WI38 (cell line): Measurements from ENCODE around the gene NTN5.

Experiments used
- H3K4me3 ChIP-seq: 2 replicates; pipeline ENCODE4 v1.5.1; 2011; ENCODE audit warnings: low read depth, mild to moderate bottlenecking, control low read depth, low read length
- TF ChIP-seq, protein P1 (sequence below): IDR thresholded peaks from 2 replicates; pipeline ENCODE4 v1.5.1; 2012; ENCODE audit warnings: low read depth, mild to moderate bottlenecking, control low read depth, low read length

Gene NTN5

DNA sequence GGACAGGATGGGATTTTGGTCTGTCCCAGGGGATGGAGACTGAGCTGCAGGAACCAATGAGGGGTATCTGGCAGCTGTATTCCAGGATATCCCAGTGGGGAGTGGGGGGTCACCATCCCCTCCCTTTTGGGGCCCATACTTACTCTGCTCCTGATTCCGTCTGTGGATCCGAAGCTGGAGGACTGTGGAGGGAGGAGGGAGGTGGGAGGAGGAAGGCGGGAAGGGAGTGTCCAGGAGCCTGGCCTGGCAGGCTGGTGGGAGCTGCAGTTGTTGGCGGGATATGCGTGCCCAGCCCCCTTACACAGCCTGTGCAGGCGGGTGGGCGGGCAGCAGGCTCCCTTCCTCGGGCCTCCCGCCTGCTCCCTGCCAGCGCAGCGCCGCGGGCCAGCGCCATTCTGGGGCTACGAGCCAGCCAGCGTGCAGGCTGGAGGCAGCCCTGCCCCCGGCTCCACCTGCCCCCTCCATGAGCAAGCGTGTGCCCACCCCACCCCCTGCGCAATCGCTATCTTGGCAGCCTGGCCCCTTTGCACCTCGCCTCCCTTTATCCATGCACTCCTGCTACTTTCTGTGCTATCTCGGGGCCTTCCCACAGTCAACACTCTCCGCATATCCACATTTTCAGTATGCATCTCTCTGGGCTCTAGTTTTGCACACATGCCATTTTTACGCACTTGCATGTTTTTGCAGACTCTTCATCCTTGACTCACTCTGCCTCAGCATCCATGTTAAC lies 43.9 kb upstream of the NTN5 start:
- H3K4me3 ChIP-seq, result peak overlapping the region; percentile 29
- TF ChIP-seq, protein P1, sequence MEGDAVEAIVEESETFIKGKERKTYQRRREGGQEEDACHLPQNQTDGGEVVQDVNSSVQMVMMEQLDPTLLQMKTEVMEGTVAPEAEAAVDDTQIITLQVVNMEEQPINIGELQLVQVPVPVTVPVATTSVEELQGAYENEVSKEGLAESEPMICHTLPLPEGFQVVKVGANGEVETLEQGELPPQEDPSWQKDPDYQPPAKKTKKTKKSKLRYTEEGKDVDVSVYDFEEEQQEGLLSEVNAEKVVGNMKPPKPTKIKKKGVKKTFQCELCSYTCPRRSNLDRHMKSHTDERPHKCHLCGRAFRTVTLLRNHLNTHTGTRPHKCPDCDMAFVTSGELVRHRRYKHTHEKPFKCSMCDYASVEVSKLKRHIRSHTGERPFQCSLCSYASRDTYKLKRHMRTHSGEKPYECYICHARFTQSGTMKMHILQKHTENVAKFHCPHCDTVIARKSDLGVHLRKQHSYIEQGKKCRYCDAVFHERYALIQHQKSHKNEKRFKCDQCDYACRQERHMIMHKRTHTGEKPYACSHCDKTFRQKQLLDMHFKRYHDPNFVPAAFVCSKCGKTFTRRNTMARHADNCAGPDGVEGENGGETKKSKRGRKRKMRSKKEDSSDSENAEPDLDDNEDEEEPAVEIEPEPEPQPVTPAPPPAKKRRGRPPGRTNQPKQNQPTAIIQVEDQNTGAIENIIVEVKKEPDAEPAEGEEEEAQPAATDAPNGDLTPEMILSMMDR, result no peak

DNA sequence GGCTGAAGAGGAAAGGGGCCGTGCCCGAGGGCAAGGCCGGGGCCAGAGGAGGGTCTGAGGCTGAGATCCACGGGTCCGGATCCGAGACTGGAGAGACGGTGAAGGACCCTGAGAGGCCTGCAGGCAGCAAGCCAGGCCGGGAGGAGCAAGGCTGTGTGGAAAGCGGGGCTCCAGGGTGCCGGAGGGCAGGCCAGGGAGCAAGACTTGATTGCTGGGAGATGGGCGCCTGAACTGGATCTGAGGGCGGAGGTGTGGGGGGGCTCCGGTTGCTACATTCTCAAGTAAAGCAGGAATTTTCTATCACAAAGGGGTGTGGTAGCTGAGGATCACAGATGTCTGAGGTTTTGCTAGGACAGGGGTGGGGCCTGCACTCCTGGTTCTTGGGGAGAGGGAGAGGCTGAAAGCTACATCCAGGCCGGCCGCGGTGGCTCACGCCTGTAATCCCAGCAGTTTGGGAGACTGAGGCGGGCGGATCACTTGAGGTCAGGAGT lies 42.9 kb upstream of the NTN5 start:
- no peak overlapping the region for H3K4me3 ChIP-seq
- TF ChIP-seq, protein P1, result no peak

GRCh38 chr19:48714759-48715675 lies 42.2 kb upstream of the NTN5 start:
- TF ChIP-seq, protein P1, result no peak
- peak overlapping the region; percentile 64 for H3K4me3 ChIP-seq

DNA sequence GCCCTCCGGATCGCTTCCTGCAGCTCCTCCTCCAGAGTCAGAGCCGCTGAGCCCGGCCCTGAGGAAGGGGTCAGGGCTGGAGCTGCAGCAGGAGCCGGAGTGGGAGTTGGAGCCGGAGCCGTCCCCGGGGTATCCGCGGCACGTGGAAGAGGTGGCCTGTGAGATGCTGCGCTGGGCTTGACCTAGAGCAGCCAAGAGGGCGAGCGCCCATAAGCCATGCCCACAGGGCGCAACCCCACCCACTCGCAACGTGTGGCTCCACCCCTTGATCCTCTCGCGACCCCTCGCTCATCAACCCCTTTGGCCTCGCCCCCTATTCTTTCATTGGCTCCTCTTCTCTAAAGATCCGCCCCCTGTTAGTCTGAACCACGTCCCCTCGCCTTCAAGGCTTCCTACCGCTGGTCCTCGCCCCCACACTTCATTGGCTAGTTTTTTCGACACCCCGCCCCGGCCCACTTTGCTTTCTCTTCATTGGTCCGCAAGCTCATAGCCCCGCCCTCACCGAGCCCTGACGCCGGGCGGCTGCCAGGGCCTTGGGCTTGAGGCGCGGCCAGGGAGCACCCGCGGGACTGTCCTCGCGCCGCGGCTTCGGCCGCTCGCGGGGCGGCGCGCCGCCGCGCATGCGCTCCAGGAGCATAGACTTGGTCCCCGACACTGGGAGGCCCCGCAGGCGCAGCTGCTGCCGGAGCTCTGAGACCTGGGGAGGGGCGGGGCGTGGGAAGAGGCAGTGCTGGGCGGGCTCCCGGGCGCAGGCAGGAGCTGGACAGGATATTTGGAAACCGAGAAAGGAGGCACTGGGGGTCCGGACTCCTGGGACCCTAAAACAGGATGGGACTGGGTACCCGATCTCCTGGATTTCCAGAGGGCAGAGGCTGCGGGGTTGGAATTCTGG lies 41.3 kb upstream of the NTN5 start:
- TF ChIP-seq, protein P1, result no peak
- peak overlapping the region; percentile 73 for H3K4me3 ChIP-seq

DNA sequence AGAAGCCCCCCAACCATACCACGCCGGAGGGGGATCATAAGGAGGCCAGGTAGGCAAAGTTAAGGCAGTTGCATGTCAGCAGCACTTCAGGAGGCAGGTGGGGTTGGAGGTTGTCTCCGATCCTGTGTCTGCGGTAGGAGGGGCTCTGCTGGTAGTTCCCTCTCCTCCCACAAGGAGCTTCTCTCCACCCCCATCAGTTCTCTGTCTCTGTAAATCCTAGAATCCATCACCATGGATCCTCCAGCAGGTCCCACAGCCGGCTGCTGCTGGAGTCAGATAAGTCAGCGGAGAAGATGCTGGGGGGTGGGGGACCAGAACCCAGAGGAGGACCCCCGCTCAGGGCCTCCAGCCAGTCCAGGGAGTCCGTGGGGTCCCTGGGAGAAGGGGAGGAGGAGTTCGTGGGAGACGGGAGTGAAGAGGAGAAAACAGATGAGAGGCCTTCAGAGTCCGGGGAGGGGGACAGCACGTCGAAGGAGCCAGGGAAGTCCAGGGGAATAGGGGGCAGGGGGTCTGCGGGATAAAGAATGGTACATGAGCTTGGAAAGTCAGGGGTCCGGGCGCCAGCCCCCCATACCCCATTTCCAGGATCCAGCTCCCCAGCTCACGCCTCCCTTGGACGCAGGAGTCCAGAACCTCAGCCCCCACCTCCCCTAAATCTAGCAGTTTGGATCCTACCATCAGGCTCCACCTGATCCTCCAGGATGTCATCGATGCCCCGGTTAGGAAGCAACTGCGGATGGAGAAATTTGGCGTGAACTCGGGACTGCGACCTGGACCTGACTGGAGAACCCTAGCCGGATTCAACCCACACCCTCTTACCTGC lies 40.4 kb upstream of the NTN5 start:
- TF ChIP-seq, protein P1, result no peak
- H3K4me3 ChIP-seq, result peak overlapping the region; percentile 73

- no peak overlapping the region for H3K4me3 ChIP-seq
- TF ChIP-seq, protein P1, result no peak
Observed at GRCh38 chr19:48711106-48711662, 38.4 kb upstream of the NTN5 start.
